ENCODE results near the gene TMEM242.
"Not testable (repeated sequence)": the region's sequence is repeated elsewhere in the genome, so short reads cannot be mapped to it uniquely, and the experiment has no call there.

Gene TMEM242

GRCh38 chr6:157323255-157323965, at the start of gene TMEM242:
Gene TMEM242 (minus strand): TSS chr6:157323519. CDS start chr6:157323499, 20 bp downstream.
- peak; percentile 93 for DNase-seq

GRCh38 chr6:157372501-157373280, 49.4 kb upstream of the TMEM242 start:
- no peak for DNase-seq

- DNase-seq = no peak
Measured at GRCh38 chr6:157370755-157371154, 47.4 kb upstream of the TMEM242 start.

- peak; percentile 25 for DNase-seq
Measured at GRCh38 chr6:157368359-157369049, 45.2 kb upstream of the TMEM242 start.

- DNase-seq = no peak
Measured at GRCh38 chr6:157366648-157367047, 43.3 kb upstream of the TMEM242 start.

- DNase-seq = no peak
Measured at GRCh38 chr6:157364705-157365104, 41.4 kb upstream of the TMEM242 start.

- no peak for DNase-seq
Measured at GRCh38 chr6:157361886-157362285, 38.6 kb upstream of the TMEM242 start.

- DNase-seq = no peak
Measured at GRCh38 chr6:157358287-157358686, 35.0 kb upstream of the TMEM242 start.

GRCh38 chr6:157346373-157346772, 23.1 kb upstream of the TMEM242 start:
- DNase-seq = no peak

- no peak for DNase-seq
Measured at GRCh38 chr6:157343732-157344131, 20.4 kb upstream of the TMEM242 start.

GRCh38 chr6:157339432-157339831, 16.1 kb upstream of the TMEM242 start:
- no peak for DNase-seq

- DNase-seq = no peak
Measured at GRCh38 chr6:157337751-157338150, 14.4 kb upstream of the TMEM242 start.

- DNase-seq = not testable (repeated sequence)
Measured at GRCh38 chr6:157337276-157337675, 14.0 kb upstream of the TMEM242 start.

GRCh38 chr6:157335829-157336228, 12.5 kb upstream of the TMEM242 start:
- DNase-seq = no peak

GRCh38 chr6:157333956-157334355, 10.6 kb upstream of the TMEM242 start:
- DNase-seq = no peak

- no peak for DNase-seq
Measured at GRCh38 chr6:157333537-157333936, 10.2 kb upstream of the TMEM242 start.

- DNase-seq = no peak
Measured at GRCh38 chr6:157332813-157333212, 9.5 kb upstream of the TMEM242 start.

GRCh38 chr6:157330831-157331230, 7.5 kb upstream of the TMEM242 start:
- DNase-seq = no peak

- DNase-seq = no peak
Measured at GRCh38 chr6:157329829-157330228, 6.5 kb upstream of the TMEM242 start.

GRCh38 chr6:157328108-157328692, 4.9 kb upstream of the TMEM242 start:
- DNase-seq = no peak

- DNase-seq = no peak
Measured at GRCh38 chr6:157326979-157327378, 3.7 kb upstream of the TMEM242 start.

GRCh38 chr6:157325069-157325805, 1.9 kb upstream of the TMEM242 start:
- DNase-seq = no peak

GRCh38 chr6:157323966-157324300, 614 bp upstream of the TMEM242 start:
- DNase-seq = peak; percentile 41
